Left ventricle myocardium inferior (tissue), 1 donor: Measurements from ENCODE around the gene MDFIC. TPM values are rescaled to one million over a fixed set of nuclear protein-coding genes. Genes with fewer than 3 reads are reported as not detected.

Experiments used
- DNase-seq: peaks from one replicate; pipeline ENCODE4 v3.0.0-alpha.2; 2020
- H3K27ac ChIP-seq: fragments of 200-600 bp; replicated peaks from 2 replicates; pipeline ENCODE4 v1.8.0; 2021
- H3K27me3 ChIP-seq: fragments of 200-600 bp; 2 replicates; pipeline ENCODE4 v1.8.0; 2021; ENCODE audit warnings: low read depth
- H3K36me3 ChIP-seq: fragments of 200-600 bp; 2 replicates; pipeline ENCODE4 v1.8.0; 2021
- H3K4me1 ChIP-seq: fragments of 200-600 bp; 2 replicates; pipeline ENCODE4 v1.8.0; 2021
- H3K4me3 ChIP-seq: fragments of 200-600 bp; 2 replicates; pipeline ENCODE4 v1.8.0; 2021; ENCODE audit warnings: mild to moderate bottlenecking, moderate library complexity
- H3K9me3 ChIP-seq: fragments of 200-600 bp; replicated peaks from 2 replicates; pipeline ENCODE4 v1.8.0; 2021
- CTCF ChIP-seq: fragments of 200-600 bp; IDR thresholded peaks from 2 replicates; pipeline ENCODE4 v1.8.0; 2021; ENCODE audit warnings: antibody characterized with exemption, mild to moderate bottlenecking, borderline replicate concordance
- intact Hi-C: fragments of 100-400 bp; cut with micrococcal nuclease; formaldehyde crosslinking; loops from one replicate; pipeline ENCODE4 v1.11.0; 2022
- total RNA-seq: library from RNA; stranded (reverse); fragmentation: NEBNext Ultra II Directional; extraction: Animal tissue kit (Norgen Biotek cat#: 25700); gene quantifications from one replicate; pipeline ENCODE4 v1.2.1, GENCODE V29; 2021
- donor health status: DM: no; HTN: yes; CAD: no; lungs with severe emphysema.

The MDFIC gene
- total RNA-seq, 1 donor from 2014 or later = 26.5 TPM

DNA sequence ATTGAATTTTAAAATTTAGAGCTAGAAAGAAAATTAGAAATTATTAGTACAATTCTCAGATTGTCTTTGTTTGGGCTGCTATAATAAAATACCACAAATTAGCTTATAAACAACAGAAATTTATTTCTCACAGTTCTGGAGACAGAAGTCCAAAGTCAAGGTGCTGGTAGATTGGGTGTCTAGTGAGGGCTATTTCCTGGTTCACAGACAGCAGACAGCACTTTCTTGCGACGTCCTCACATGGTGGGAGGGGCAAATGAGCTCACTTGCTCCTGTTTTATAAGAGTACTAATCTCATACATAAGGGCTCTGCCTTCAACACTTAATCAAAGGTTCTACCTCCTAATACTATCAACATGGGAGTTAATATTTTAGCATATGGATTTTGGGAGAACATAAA lies 134.1 kb downstream of the MDFIC start:
- intact Hi-C loops = no loop called here
- Histone ChIP-seq H3K9me3 (no peaks in the 10 kb centered on the region), H3K36me3 (no peaks in the 10 kb centered on the region), H3K4me3 (no peak overlapping the region), H3K4me1 (peaks cover 9% of the 10 kb centered on the region), H3K27me3 (no peaks in the 10 kb centered on the region), H3K27ac (no peak overlapping the region)
- no peak for TF ChIP-seq CTCF
- no peak for DNase-seq

DNA sequence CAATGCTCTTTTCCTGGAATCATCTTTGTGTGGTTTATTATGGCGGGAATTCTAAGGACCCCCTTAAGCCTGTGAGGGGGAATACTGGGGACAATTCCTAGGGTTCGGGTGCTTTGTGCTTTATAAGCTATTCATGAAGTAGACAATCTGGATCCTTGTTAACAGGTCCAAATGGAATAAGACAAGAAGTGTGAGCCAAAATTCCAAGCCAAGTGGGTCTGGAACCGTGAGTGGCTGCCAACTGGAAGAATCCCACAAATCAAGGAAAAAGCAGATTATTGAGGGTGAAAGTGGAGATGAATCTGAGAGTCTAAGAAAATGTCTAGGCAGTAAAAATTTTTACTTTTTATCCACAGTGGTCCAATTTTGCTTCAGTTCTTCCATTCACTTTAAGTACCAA lies 136.8 kb downstream of the MDFIC start:
- H3K27me3 ChIP-seq = no peaks in the 10 kb centered on the region
- no peak for TF ChIP-seq CTCF
- H3K4me3 ChIP-seq = no peak overlapping the region
- no peak overlapping the region for H3K27ac ChIP-seq
- H3K9me3 ChIP-seq = no peaks in the 10 kb centered on the region
- DNase-seq = no peak
- H3K4me1 ChIP-seq = peaks cover 9% of the 10 kb centered on the region
- intact Hi-C loops = no loop called here
- H3K36me3 ChIP-seq = no peaks in the 10 kb centered on the region

- no peak for TF ChIP-seq CTCF
- H3K9me3 ChIP-seq = no peaks in the 10 kb centered on the region
- intact Hi-C loops = no loop called here
- no peaks in the 10 kb centered on the region for H3K27me3 ChIP-seq
- H3K4me1 ChIP-seq = peaks cover 9% of the 10 kb centered on the region
- H3K36me3 ChIP-seq = no peaks in the 10 kb centered on the region
- no peak for DNase-seq
- no peak overlapping the region for H3K4me3 ChIP-seq
- no peak overlapping the region for H3K27ac ChIP-seq
These were observed 137.4 kb downstream of the MDFIC start for GRCh38 chr7:115059321-115059720.

DNA sequence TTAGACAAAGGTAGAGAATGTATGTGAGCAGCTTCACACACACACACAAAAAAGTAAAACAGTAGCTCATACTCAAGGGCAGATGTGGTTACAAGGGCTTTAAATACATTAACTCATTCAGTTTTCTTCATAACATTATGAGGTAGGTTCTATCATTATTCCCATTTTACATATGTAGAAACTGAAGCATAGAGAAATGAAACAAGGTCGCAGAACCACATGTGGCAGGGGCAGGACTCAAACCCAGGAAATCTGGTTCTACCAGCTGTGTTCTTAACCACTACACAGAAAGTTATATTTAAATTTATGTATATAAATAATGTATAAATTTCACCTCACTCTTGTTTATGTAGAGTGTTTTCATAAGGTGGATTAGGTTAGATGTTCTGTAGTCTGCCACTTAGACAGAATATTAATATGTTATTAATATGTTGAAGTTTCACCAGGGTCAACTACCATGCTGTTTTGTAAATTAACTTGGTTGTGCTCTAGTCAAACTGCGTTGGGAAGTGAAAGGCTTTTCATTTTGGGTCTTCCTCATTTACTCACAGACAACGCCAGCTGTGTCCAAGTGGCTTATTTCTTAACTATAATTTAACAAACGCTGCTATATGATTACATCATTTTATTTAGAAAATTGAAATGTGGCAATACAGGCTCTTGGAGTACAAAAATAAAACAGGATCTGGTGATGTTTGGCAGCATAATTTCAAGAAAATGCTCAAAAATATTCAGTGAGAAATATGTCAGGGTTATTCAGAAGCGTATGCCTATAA lies 138.4 kb downstream of the MDFIC start:
- Histone ChIP-seq H3K4me1 (peaks cover 9% of the 10 kb centered on the region), H3K36me3 (no peaks in the 10 kb centered on the region), H3K27ac (no peak overlapping the region), H3K4me3 (no peak overlapping the region), H3K9me3 (no peaks in the 10 kb centered on the region), H3K27me3 (no peaks in the 10 kb centered on the region)
- intact Hi-C loops = no loop called here
- DNase-seq = no peak
- no peak for TF ChIP-seq CTCF

DNA sequence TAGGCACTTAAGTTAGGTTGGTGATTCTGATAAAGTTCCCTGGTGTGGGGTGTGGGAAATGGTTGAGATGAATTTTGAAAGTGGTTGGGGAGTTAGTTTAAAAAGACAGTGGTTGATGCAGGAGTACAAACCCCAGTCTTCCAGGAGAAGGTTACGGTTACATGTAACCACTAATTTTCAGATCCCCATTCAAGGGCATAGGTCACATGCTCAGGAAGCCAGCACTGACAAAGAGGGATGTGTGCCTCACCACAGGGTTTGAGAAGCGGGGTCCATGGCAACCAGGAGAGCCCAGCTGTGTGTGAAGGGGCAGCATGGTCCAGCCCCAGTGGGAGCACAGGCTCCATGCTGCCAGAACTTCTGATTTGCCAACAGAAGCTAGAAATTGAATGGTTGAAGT lies 144.2 kb downstream of the MDFIC start:
- DNase-seq = no peak
- H3K36me3 ChIP-seq = no peaks in the 10 kb centered on the region

More for the DNA sequence above, 144.2 kb downstream of the MDFIC start:
- no peak overlapping the region for H3K4me3 ChIP-seq
- H3K9me3 ChIP-seq = no peaks in the 10 kb centered on the region
- H3K4me1 ChIP-seq = no peaks in the 10 kb centered on the region
- no peak for TF ChIP-seq CTCF
- intact Hi-C loops = no loop called here
- no peaks in the 10 kb centered on the region for H3K27me3 ChIP-seq
- H3K27ac ChIP-seq = no peak overlapping the region
